Measurements from ENCODE around the gene BECN2. TPM values are rescaled to one million over a fixed set of nuclear protein-coding genes. Genes with fewer than 3 reads are reported as not detected.

The BECN2 gene
- total and polyA plus RNA-seq, 2 donors (not counting 3 experiments of a cell fraction or from before 2014, with no cell fraction given), result not detected

DNA sequence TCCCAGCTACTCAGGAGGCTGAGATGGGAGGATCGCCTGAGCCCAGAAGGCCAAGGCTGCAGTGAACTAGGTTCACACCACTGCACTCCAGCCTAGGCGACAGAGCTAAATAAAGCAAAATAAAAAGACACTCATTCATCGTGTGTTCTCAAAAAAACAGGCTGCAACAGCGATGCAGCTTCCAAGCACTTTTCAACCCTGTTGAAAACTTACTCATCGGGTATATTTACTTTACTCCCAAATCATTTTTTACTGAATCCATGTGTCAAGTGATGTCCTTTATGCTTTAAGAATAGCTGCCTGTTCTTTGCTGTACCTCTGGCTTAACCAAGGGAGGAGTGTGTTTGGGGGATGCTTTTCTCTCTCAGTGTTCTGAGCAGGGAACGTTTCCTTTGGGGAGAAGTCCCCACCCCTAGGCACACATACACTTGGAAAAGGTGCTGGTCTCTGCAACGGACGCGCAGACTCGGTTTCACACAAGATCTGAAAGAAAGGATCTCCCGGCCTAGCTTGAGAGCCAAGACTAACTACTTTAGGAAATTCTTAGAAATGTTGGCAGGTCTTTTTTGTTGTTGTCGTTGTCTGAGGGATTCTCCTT is 39.9 kb downstream of the BECN2 start:
- ChIA-PET CTCF (interaction anchor here (1.2 to 2.3 kb wide), 6 partner anchors 9 to 388 kb away, joined by 3 to 26 read pairs (median 6); no protein-coding TSS in a partner anchor), POLR2A (no interaction called here)
- H3K4me1 ChIP-seq (ENCODE audit: control insufficient read depth, extremely low read depth, insufficient read depth, low read length), result peaks cover 4% of the 10 kb centered on the region
- DNase-seq (ENCODE audit: low read depth, low spot score) (no peak), FAIRE-seq (no peak)
- no peaks in the 10 kb centered on the region for H3K9me1 ChIP-seq (replicated peaks; ENCODE audit: control insufficient read depth, extremely low read depth, insufficient read depth, low read length)
- no peaks in the 10 kb centered on the region for H3K27me3 ChIP-seq (ENCODE audit: control insufficient read depth in 2 of 2, insufficient read depth in 2 of 2, low read length in 2 of 2)
- H3K9me3 ChIP-seq (replicated peaks; ENCODE audit: control insufficient read depth, insufficient read depth, low read length), result no peaks in the 10 kb centered on the region
- no peaks in the 10 kb centered on the region for H3K79me2 ChIP-seq (ENCODE audit: control insufficient read depth, insufficient read depth, low read length)
- TF ChIP-seq GATA2 (IDR thresholded peaks at IDR 0.05; ENCODE audit: insufficient read depth, insufficient read length, low read depth, low read length) (no peak), POLR2A (IDR thresholded peaks at IDR 0.05; ENCODE audit: low read depth, low read length) (no peak), FOS (IDR thresholded peaks at IDR 0.05; ENCODE audit: borderline replicate concordance, insufficient read depth, low read length) (no peak), EZH2 (IDR thresholded peaks at IDR 0.05; ENCODE audit: borderline replicate concordance, low read depth, low read length, severe bottlenecking) (no peak), POLR2AphosphoS5 (IDR thresholded peaks at IDR 0.05; ENCODE audit: insufficient read depth, low read depth, low read length) (no peak), MYC (IDR thresholded peaks at IDR 0.05; ENCODE audit: low read depth, low read length) (no peak), JUN (IDR thresholded peaks at IDR 0.05; ENCODE audit: borderline replicate concordance, insufficient read depth, insufficient read length, low read depth) (no peak)
- TF ChIP-seq, protein P1, sequence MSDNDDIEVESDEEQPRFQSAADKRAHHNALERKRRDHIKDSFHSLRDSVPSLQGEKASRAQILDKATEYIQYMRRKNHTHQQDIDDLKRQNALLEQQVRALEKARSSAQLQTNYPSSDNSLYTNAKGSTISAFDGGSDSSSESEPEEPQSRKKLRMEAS (IDR thresholded peaks at IDR 0.05; ENCODE audit: insufficient read depth, insufficient read length), result no peak
- TF ChIP-seq, protein P2, sequence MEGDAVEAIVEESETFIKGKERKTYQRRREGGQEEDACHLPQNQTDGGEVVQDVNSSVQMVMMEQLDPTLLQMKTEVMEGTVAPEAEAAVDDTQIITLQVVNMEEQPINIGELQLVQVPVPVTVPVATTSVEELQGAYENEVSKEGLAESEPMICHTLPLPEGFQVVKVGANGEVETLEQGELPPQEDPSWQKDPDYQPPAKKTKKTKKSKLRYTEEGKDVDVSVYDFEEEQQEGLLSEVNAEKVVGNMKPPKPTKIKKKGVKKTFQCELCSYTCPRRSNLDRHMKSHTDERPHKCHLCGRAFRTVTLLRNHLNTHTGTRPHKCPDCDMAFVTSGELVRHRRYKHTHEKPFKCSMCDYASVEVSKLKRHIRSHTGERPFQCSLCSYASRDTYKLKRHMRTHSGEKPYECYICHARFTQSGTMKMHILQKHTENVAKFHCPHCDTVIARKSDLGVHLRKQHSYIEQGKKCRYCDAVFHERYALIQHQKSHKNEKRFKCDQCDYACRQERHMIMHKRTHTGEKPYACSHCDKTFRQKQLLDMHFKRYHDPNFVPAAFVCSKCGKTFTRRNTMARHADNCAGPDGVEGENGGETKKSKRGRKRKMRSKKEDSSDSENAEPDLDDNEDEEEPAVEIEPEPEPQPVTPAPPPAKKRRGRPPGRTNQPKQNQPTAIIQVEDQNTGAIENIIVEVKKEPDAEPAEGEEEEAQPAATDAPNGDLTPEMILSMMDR (IDR thresholded peaks at IDR 0.05; ENCODE audit: extremely low read depth in 1 of 2, insufficient read depth in 1 of 2, low read depth in 1 of 2, low read length in 2 of 2), result no peak
- H3K27ac ChIP-seq (ENCODE audit: insufficient read depth, low read depth, low read length), result no peak overlapping the region
- intact Hi-C loops (cut with micrococcal nuclease) (no loop called here), dilution Hi-C loops (cut with MboI; ENCODE audit: extremely low pct_ligation_motif_present, low sequenced_read_pairs) (no loop called here)
- no peak overlapping the region for H3K4me2 ChIP-seq (ENCODE audit: insufficient read depth, low read length)
- BruUV-seq (replicated peaks), result no TSS peak
- no peaks in the 10 kb centered on the region for H4K20me1 ChIP-seq (replicated peaks; ENCODE audit: control insufficient read depth, extremely low read depth, insufficient read depth, low read length)
- H3K9ac ChIP-seq (replicated peaks; ENCODE audit: extremely low read depth, insufficient read depth, low read length), result no peak overlapping the region
- H3K4me3 ChIP-seq (replicated peaks in 1 of 3; ENCODE audit: insufficient read depth in 1 of 3, low read depth in 1 of 3, low read length in 3 of 3), result no peak overlapping the region
- no peaks in the 10 kb centered on the region for H3K36me3 ChIP-seq (ENCODE audit: control insufficient read depth in 2 of 2, extremely low read depth in 1 of 2, insufficient read depth in 2 of 2, low read length in 2 of 2)
- no peak overlapping the region for H2AFZ ChIP-seq (ENCODE audit: low read depth, low read length)
